Urothelium cell line (cell line): ENCODE data around the gene CSPG5.

Source experiments
- DNase-seq: peaks from one replicate; pipeline ENCODE4 v3.0.0; 2011; ENCODE audit warnings: low spot score, mixed read lengths
- FAIRE-seq: peaks from 2 replicates; lab custom pipeline; 2011; peaks lifted over from hg19 to GRCh38; lab: Jason Lieb, UNC

CSPG5 gene

GRCh38 chr3:47578691-47579632 is at the start of gene CSPG5:
Gene CSPG5 (minus strand): TSS chr3:47578865. CDS start chr3:47578693, 172 bp downstream.
- FAIRE-seq = no peak
- DNase-seq = peak; percentile 55

GRCh38 chr3:47628426-47628825 is 49.8 kb upstream of the CSPG5 start:
- FAIRE-seq (no peak), DNase-seq (no peak)

DNA sequence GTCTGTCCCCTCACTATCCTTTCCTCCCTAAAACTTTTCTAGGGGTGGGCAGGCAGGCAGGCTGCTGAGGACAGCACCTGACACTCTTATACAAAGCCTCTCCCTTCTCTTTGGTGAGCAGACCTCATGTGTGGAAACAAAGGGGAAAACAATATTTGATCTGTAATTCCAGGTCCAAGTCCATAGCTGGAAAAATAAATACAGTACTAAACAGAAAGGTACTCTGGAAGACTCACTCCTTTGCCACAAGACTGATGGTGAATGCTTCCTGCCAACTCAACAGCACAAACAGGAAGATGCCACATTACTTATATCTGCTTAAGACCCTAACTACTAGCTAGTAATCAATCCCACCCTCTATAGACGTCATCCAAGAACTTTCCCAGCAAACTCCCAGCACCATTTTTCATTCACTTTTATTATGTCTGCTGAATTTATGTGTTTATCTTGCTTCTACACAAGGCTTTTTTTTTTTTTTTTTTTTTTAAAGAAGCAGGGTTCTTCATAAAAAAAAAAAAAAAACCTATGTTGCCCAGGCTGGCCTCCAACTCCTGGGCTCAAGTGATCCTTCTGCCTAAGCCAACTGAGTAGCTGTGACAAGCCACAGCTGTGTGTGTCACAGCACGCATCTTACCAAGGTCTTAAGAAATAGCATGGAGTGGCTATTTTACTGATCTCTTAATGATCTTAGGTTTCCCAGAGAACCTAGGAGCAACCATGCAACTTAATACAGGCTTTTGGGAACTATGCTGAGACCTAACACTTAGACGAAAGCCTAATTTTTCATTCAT is 44.2 kb upstream of the CSPG5 start:
- FAIRE-seq = no peak
- no peak for DNase-seq

DNA sequence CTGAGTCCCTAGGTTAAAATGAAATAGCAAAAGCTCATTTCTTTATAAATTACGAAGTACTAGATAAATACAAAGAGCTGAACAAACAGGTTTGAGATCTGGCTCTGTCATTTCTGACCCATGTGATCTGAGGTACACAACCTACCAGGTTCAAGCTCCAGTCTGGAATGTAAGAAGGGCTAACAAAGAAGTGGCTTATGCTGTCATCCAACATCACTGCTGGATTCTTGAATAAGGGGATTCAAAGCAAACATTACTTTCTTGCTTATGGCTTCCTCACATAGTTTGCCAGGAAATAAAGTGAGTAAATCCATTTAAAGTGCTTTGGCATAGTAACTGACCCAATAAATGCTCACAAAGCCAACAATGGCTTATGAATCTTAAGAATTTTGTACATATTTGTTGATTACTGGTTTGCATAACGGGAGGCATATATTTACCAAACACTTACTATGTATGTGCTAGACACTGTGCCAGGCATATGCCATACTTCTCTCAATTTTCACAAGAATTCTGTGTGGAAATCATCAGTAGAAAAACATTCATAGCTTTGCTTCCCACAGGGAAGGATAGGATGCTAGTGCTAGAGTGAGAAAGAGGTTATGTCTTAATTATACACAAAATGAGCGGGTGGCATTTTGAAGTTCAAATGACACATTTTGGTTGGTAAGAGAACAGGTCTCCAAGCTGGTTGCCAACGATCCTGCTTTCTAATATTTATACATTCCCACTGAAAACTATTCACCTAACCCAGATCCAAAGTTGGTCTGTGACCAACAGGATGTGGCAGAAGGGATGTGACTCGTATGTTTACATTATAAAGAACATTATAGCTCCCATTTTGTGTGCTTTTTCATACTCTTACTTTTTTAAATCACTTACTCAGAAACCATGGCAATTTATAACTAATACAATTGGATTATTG is 38.7 kb upstream of the CSPG5 start:
- DNase-seq (no peak), FAIRE-seq (no peak)

DNA sequence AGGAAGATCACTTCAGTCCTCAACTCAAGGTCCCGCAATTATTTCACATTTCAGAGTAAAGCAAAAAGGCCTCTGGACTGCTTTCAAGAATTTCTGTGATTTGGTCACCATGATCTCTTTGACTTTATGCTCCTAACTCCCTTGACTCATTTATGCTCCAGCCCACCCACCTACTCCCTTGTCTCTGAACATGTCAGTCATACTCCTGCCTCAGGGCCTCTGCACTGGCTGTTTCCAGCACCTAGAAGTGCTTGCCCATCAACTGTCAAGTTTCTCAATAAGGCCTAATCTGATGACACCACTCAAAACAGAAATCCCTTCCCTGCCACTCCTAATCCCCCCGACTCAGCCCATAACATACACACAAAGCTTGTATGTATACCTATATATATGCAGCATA is 36.1 kb upstream of the CSPG5 start:
- no peak for DNase-seq
- FAIRE-seq = no peak

DNA sequence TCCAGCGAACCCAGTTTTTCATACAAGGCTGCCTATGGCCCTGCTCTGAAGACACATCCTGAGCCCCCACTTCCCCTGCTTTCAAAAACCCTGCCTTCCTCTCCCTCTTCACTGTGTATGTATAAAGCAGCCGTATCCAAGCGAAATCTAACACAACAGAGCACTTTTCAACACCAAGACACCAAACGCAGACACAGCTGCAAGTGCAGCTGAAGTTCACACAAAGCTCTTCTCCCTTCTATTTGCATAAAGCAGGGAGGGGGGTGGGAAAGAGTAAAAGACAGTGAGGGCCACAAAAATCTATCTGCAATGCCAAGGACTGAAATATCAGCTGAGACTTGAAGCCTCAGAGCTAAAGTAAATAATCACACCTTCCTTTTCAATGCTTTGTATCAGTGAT is 35.1 kb upstream of the CSPG5 start:
- no peak for DNase-seq
- no peak for FAIRE-seq

GRCh38 chr3:47612879-47613278 is 34.2 kb upstream of the CSPG5 start:
- FAIRE-seq = no peak

GRCh38 chr3:47612178-47612577 is 33.5 kb upstream of the CSPG5 start:
- DNase-seq (peak; percentile 42), FAIRE-seq (no peak)

More at GRCh38 chr3:47612879-47613278, 34.2 kb upstream of the CSPG5 start:
- DNase-seq = no peak

- no peak for DNase-seq
- FAIRE-seq = no peak
Measured at GRCh38 chr3:47611576-47611975, 32.9 kb upstream of the CSPG5 start.

GRCh38 chr3:47610583-47610982 is 31.9 kb upstream of the CSPG5 start:
- DNase-seq = no peak
- FAIRE-seq = no peak

DNA sequence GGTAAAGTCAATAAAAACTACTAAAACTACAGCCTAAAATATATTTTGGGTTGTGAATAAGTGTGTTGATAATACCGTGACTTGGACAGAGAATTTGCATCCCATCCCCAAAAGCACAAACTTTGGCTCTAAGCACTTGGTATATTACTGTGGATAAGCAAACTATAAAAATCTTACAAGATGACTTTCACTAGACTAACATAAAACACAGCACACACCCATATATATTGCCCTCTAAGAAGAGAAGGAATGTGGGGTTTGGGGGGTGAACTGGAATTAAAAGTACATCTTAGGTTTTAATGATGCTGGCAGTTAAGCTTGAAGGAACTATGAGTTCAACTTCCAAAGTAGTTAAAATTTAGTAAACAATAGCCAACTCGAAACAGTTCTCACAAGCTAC is 28.7 kb upstream of the CSPG5 start:
- no peak for FAIRE-seq
- DNase-seq = no peak

- FAIRE-seq = no peak
- no peak for DNase-seq
Measured at GRCh38 chr3:47606165-47606564, 27.5 kb upstream of the CSPG5 start.

GRCh38 chr3:47605652-47606051 is 27.0 kb upstream of the CSPG5 start:
- no peak for DNase-seq
- FAIRE-seq = no peak

DNA sequence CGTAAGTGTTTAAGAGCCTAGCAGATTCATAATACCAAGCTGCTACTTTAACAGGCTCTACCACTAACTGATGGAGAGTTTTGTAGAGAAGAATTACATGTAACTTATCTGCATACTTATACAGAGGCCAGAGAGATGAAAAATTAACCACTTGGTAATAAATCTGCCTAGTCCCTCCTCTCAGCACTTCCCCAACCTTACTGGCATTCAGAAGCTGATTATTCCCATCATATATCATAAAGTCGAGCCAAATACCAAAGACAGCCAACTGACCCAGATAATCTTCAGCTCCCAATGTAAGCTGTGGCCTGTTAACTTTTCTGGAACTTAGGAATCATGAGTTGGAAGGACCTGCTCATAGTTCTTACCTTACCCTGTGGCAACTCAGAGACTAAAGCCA is 25.5 kb upstream of the CSPG5 start:
- FAIRE-seq (no peak), DNase-seq (no peak)

GRCh38 chr3:47603332-47603731 is 24.7 kb upstream of the CSPG5 start:
- FAIRE-seq (no peak), DNase-seq (no peak)

GRCh38 chr3:47601281-47601680 is 22.6 kb upstream of the CSPG5 start:
- DNase-seq (no peak), FAIRE-seq (no peak)

DNA sequence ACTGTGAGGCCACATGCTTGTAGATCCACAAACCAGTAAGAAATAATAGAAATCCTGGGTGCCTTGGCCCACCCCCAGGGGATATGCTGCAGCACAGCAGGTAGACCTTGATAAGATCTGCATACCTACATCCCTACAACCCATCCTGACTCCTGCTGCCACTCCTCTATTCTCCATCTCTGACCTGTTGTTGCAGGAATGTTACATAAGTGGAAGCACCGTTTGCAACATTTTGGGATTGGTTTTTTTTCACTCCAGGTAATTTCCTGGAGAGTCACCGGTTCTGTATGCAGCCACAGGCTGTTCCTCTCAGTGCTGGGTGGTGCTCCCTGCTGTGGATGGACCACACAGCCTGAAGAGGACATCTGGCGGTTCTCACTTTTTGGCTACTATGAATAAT is 16.1 kb upstream of the CSPG5 start:
- no peak for DNase-seq
- FAIRE-seq = no peak

- FAIRE-seq = no peak
Measured at GRCh38 chr3:47592066-47592795, 13.6 kb upstream of the CSPG5 start.

GRCh38 chr3:47590216-47590615 is 11.6 kb upstream of the CSPG5 start:
- FAIRE-seq (no peak), DNase-seq (no peak)

More at GRCh38 chr3:47592066-47592795, 13.6 kb upstream of the CSPG5 start:
- no peak for DNase-seq

- DNase-seq (no peak), FAIRE-seq (no peak)
Measured at GRCh38 chr3:47588587-47588986, 9.9 kb upstream of the CSPG5 start.
